ENCODE measurements around the gene UHMK1.
"Not testable (repeated sequence)": the region's sequence is repeated elsewhere in the genome, so short reads cannot be mapped to it uniquely, and the experiment has no call there.

UHMK1 gene
- total RNA-seq: 259 reads per million, percentile 94 among the genes with 10 or more reads in this experiment

GRCh38 chr1:162497723-162498495 lies at the start of gene UHMK1:
Gene UHMK1, plus strand, starts transcription at chr1:162497818. Its CDS starts 183 bp downstream, at chr1:162498001.
- peak; percentile 85 for DNase-seq

- not testable (repeated sequence) for DNase-seq
Measured at GRCh38 chr1:162454361-162454760, 43.3 kb upstream of the UHMK1 start.

- no peak for DNase-seq
Measured at GRCh38 chr1:162456323-162456722, 41.3 kb upstream of the UHMK1 start.

- no peak for DNase-seq
Measured at GRCh38 chr1:162458236-162458635, 39.4 kb upstream of the UHMK1 start.

GRCh38 chr1:162462425-162462824 lies 35.2 kb upstream of the UHMK1 start:
- not testable (repeated sequence) for DNase-seq

GRCh38 chr1:162463021-162463420 lies 34.6 kb upstream of the UHMK1 start:
- no peak for DNase-seq

- DNase-seq: no peak
Measured at GRCh38 chr1:162466797-162467196, 30.8 kb upstream of the UHMK1 start.

- no peak for DNase-seq
Measured at GRCh38 chr1:162470216-162470615, 27.4 kb upstream of the UHMK1 start.

- no peak for DNase-seq
Measured at GRCh38 chr1:162471290-162471853, 26.2 kb upstream of the UHMK1 start.

- DNase-seq: no peak
Measured at GRCh38 chr1:162475089-162475488, 22.5 kb upstream of the UHMK1 start.

GRCh38 chr1:162475539-162476185 lies 22.0 kb upstream of the UHMK1 start:
- no peak for DNase-seq

- DNase-seq: no peak
Measured at GRCh38 chr1:162476620-162477019, 21.0 kb upstream of the UHMK1 start.

- DNase-seq: no peak
Measured at GRCh38 chr1:162485236-162485635, 12.4 kb upstream of the UHMK1 start.

- DNase-seq: no peak
Measured at GRCh38 chr1:162487241-162487640, 10.4 kb upstream of the UHMK1 start.

GRCh38 chr1:162488219-162488618 lies 9.4 kb upstream of the UHMK1 start:
- DNase-seq: no peak

GRCh38 chr1:162495531-162496233 lies 1.9 kb upstream of the UHMK1 start:
- not testable (repeated sequence) for DNase-seq

- no peak for DNase-seq
Measured at GRCh38 chr1:162497104-162497722, 405 bp upstream of the UHMK1 start.

GRCh38 chr1:162498496-162498810 lies 835 bp downstream of the UHMK1 start:
- DNase-seq: no peak

GRCh38 chr1:162500805-162501204 lies 3.2 kb downstream of the UHMK1 start:
- no peak for DNase-seq

GRCh38 chr1:162502077-162502476 lies 4.5 kb downstream of the UHMK1 start:
- DNase-seq: no peak

GRCh38 chr1:162502928-162503327 lies 5.3 kb downstream of the UHMK1 start:
- DNase-seq: no peak

- no peak for DNase-seq
Measured at GRCh38 chr1:162527314-162527713, 29.7 kb downstream of the UHMK1 start.

All from effector CD4-positive, alpha-beta T cell (primary cell).